ENCODE data around the gene FAM13C. TPM values are rescaled to one million over a fixed set of nuclear protein-coding genes. Genes with fewer than 3 reads are reported as not detected.

Gene FAM13C
- total and polyA plus RNA-seq, 2 experiments from 2014 or later, result 7.2 to 13.4 TPM

DNA sequence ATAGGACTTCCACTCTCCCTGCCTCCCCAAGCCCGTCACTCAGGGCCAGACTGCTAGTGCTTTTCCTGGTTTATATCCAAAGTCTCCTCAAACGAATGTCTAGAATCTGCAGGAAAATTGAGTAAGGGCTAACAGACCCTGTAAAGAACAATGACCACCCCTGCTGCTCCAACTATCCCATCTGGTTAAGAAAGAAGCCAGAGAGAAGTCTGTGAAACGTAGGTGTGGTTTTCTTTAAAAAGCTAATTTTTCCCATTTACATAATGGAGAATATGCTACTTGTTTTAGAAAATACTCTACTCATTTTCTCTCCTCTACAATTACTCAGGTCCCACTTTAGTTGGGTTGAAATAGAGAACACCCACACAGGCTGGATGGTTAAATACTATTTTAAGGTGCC is 72.5 kb downstream of the FAM13C start:
- no peaks in the 10 kb centered on the region for H3K4me1 ChIP-seq (ENCODE audit: low read depth)
- H3K36me3 ChIP-seq, result no peaks in the 10 kb centered on the region
- DNase-seq (ENCODE audit: low read depth in 1 of 2, low spot score in 1 of 2), result no peak
- H3K27ac ChIP-seq, result no peak overlapping the region
- H3K4me3 ChIP-seq, result no peak overlapping the region
- TF ChIP-seq CTCF (IDR thresholded peaks at IDR 0.05; ENCODE audit: low read depth, low read length), result no peak
- no peaks in the 10 kb centered on the region for H3K27me3 ChIP-seq
- no peaks in the 10 kb centered on the region for H3K9me3 ChIP-seq (ENCODE audit: low read depth)

DNA sequence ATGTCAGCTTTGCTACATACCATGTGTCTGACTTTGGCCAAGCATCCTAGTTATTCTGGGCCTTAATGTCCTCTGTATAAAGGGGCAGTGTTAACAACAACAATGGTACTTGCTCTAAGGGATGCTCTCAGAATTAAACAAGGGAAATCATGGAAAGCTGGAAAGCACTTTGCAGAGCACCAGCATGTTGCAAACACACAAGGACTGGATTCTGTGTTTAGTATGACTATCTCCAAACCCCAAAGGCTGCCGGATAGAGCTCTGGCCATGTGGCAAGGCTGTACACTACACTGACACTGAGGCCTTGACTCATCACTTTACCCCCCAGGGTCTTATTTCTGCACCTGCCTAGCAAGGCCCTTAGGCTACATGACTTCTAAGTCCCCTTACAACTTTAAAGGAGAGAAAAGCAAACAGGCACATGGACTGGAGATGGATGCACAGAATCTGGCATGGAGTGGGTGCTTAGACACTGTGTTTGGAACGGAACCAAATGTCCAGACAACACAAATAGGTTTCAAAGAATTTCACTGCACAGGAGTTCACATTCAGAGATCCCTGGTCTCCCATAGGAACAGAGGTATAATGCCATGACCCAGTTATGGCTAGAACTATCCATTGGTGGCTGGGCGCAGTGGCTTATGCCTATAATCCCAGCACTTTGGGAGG is 74.6 kb downstream of the FAM13C start:
- no peaks in the 10 kb centered on the region for H3K27me3 ChIP-seq
- no peak for TF ChIP-seq CTCF (IDR thresholded peaks at IDR 0.05; ENCODE audit: low read depth, low read length)
- peaks cover 3% of the 10 kb centered on the region for H3K4me1 ChIP-seq (ENCODE audit: low read depth)
- no peaks in the 10 kb centered on the region for H3K9me3 ChIP-seq (ENCODE audit: low read depth)
- no peak for DNase-seq (ENCODE audit: low read depth in 1 of 2, low spot score in 1 of 2)
- H3K27ac ChIP-seq, result no peak overlapping the region
- H3K36me3 ChIP-seq, result no peaks in the 10 kb centered on the region
- H3K4me3 ChIP-seq, result no peak overlapping the region

GRCh38 chr10:59285848-59286247 is 76.5 kb downstream of the FAM13C start:
- Histone ChIP-seq H3K4me1 (ENCODE audit: low read depth) (peaks cover 3% of the 10 kb centered on the region), H3K27me3 (no peaks in the 10 kb centered on the region), H3K27ac (no peak overlapping the region), H3K9me3 (ENCODE audit: low read depth) (no peaks in the 10 kb centered on the region), H3K4me3 (no peak overlapping the region), H3K36me3 (no peaks in the 10 kb centered on the region)
- TF ChIP-seq CTCF (IDR thresholded peaks at IDR 0.05; ENCODE audit: low read depth, low read length), result no peak
- DNase-seq (ENCODE audit: low read depth in 1 of 2, low spot score in 1 of 2), result no peak

DNA sequence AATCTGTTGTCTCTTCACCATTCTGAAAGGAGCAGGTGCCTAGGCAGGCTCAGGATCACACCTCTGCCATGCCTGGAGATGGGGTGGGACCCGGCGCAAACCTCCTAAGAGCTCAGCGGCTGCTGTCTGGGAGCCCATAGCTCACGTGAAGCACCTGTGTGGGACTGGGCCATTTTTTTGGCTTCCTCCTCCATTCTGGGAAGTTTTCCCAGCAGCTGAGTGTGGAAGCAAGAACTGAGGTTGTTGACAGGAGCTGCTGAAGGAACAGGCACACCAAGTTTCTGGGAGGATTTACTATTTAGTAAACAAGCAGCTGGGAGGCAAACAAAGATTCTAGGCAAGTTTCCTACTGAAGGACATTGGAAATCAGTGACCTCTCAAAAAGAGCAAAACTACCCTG is 77.3 kb downstream of the FAM13C start:
- no peak for TF ChIP-seq CTCF (IDR thresholded peaks at IDR 0.05; ENCODE audit: low read depth, low read length)

DNA sequence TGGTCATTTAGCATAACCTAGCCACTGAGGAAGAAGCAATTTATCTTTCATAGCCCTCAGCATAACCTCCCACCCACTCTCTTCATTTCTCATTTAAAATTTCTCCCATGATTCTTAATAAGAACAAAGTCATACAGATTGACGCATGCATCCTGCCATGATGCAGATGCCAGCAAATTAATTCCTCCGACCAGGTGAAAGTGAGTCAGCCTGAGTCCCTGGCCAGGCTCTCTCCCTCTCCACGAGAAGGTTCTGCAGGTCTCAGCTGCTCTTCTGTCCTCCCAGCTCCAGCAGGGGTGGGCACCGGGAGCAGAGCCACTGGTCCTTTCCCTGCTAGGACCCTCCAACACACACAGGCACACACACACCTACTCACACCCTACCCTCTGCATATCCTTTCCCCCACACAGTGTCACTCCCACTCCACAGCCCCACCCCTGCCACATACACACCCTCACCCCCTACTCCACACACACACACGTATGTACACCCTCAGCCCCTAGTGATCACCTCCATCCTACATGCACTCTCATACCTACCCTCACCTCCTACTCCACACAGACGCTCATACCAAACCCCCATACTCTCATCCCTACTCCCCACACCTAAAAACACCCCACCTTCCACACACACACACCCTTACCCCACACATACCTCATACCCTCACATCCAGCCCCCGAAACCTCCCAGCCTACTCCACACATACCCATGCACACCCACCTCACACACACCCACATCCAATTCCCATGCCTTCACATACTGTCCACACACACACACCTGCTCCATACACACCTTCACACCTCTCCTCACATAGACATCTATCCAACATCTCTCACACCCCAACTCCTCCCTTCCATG is 78.0 kb downstream of the FAM13C start:
- no peak for TF ChIP-seq CTCF (IDR thresholded peaks at IDR 0.05; ENCODE audit: low read depth, low read length)
- Histone ChIP-seq H3K9me3 (ENCODE audit: low read depth) (no peaks in the 10 kb centered on the region), H3K27me3 (no peaks in the 10 kb centered on the region), H3K36me3 (no peaks in the 10 kb centered on the region), H3K27ac (no peak overlapping the region), H3K4me1 (ENCODE audit: low read depth) (peaks cover 3% of the 10 kb centered on the region), H3K4me3 (no peak overlapping the region)
- DNase-seq (ENCODE audit: low read depth in 1 of 2, low spot score in 1 of 2), result no peak

More for the DNA sequence above, 77.3 kb downstream of the FAM13C start:
- Histone ChIP-seq H3K27me3 (no peaks in the 10 kb centered on the region), H3K27ac (no peak overlapping the region), H3K4me1 (ENCODE audit: low read depth) (peaks cover 3% of the 10 kb centered on the region), H3K4me3 (no peak overlapping the region), H3K36me3 (no peaks in the 10 kb centered on the region), H3K9me3 (ENCODE audit: low read depth) (no peaks in the 10 kb centered on the region)
- no peak for DNase-seq (ENCODE audit: low read depth in 1 of 2, low spot score in 1 of 2)
